Measurements from ENCODE around the gene RPS4Y1.
"Not testable (repeated sequence)": the region's sequence is repeated elsewhere in the genome, so short reads cannot be mapped to it uniquely, and the experiment has no call there.

The RPS4Y1 gene

DNA sequence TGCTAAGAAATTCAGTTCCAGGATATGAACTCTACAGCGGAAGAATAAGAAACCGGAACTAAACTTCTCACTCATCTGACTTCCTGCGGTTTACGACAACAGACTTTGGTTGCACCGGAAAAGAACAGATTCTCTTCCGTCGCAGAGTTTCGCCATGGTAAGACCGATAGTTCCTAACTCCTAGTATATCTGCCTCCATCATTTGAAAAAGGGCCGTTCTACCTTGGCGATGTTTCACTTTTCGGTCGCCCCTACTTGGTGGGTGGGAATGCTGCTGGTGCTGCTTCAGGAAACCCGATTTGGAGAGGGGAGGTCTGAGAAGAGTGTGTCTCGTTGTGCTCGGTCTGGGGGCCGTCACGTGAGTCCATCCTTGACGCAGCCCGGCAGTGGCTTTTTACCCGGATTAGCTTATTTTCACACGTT, at the start of gene RPS4Y1:
TSS of gene RPS4Y1 (plus strand) at position 132 of the 423 bp plus-strand sequence. CDS start at position 155, 23 bp downstream.
- DNase-seq, result no peak

DNA sequence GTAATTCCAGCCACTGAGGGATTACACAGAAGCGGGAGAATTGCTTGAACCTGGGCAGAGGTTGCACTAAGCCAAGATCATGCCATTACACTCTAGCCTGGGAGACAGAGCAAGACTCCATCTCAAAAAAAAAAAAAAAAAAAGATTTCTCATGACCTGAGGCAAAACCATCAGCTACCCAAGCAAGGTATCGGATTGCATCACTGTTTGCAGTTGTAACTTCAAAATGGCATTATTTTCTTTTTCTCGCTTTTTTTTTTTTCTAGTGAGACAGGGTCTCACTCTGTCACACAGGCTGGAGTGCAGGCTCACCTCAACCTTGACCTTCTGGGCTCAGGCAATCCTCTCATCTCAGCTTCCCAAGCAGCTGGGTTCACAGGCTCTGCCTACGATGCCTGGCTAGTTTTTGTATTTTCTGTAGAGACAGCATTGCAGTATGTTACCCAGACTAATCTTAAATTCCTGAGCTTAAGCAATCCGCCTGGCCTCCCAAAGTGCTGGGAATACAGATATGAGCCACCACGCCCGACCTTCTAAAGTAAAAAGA, 44.4 kb upstream of the RPS4Y1 start:
- DNase-seq, result no peak

DNA sequence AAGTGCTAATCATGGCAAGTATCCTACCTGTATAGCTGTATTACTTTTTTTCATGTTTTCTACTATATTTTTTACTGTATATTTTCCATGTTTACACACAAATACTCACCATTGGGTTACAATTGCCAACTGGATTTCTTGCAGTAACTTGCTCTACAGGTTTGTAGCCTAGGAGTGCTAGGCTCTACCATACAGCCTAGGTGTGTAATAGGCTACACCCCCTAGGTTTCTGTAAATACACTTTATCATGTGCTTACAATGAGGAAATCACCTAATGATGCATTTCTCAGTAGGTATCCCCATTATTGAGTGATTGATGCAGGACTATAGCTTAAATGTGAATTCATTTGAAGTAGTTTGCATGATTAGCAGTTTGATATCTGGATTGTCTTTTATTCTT, 43.4 kb upstream of the RPS4Y1 start:
- DNase-seq, result no peak

- no peak for DNase-seq
These were observed 41.2 kb upstream of the RPS4Y1 start for GRCh38 chrY:2800246-2800645.

DNA sequence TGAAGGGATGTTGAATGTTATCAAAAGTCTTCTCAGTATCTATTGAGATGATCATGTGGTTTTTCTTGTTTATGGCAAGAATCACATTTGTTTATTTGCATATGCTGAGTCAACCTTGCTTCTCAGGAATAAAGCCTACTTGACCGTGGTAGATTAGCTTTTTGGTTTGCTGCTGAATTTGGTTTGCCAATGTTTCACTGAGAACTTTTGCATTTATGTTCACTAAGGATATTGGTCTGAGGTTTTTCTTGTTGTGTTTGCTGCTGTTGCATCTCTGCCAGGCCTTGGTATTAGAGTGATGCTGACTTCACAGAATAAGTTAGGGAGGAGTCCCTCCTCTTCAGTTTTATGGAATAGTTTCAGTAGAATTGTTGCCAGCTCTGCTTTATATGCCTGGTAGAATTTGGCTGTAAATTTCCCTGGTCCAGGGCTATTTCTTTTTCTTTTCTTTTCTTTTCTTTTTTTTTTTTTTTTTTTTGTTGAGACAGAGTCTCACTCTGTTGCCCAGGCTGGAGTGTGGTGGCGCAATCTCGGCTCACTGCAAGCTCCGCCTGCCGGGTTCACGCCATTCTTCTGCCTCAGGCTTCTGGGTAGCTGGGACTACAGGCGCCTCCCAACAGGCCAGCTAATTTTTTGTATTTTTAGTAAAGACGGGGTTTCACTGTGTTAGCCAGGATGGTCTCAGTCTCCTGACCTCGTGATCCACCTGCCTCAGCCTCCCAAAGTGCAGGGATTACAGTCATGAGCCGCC, 24.1 kb upstream of the RPS4Y1 start:
- not testable (repeated sequence) for DNase-seq

DNA sequence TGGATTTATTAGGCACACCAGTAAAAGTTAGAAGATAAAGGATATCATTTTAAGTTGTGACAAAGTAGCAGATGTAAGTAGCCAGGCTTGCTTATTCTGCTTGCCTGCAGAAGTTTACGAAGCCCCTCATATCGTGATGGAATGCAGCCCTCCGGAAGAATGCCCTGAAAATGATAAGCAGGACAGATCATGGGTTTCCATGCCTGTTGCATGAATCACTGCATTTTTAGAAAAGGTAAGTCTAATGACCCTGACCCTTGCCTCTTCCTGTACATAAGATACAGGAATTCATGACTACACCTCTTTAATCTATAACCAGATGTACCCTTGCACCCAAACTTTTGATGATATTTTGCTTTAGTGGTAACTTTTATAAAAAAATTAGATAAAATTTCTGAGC, 16.9 kb upstream of the RPS4Y1 start:
- DNase-seq, result no peak

DNA sequence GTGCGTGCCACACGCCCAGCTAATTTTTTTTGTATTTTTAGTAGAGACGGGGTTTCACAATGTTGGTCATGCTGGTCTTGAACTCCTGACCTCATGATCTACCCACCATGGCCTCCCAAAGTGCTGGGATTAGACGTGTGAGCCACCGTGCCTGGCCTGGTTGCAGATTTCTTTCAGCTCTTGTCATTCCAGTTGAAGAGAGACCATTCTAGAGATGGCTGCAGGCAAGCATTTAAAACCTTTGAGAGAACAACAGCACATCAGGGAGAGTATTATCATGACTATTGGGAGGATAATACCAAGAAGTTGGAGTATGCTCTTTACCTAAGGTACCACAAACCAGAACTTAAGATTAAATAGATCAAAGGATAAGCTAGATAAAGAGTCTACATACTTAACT, 12.9 kb upstream of the RPS4Y1 start:
- DNase-seq, result no peak

- DNase-seq, result no peak
These were observed 6.2 kb upstream of the RPS4Y1 start for GRCh38 chrY:2835230-2835629.

- no peak for DNase-seq
These were observed 4.3 kb upstream of the RPS4Y1 start for GRCh38 chrY:2837078-2837477.

DNA sequence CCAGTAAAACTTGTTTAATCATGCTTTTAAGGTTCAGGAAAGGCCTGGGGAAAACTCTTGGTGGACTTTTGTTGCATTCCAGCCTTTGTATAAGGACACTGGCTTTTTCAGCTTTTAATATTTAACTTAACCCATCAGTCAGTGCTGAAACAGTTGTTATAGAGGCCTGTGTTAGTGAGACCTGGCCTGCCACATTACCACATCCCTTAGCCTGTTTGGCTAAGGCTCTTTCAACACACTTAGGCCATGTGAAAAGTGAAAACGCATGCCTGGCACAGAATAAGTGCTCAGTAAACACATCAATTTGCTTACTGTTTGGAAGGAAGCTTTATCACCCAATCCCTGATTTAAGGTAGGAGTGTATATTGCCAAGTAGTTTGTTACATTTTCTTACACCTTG, 3.5 kb upstream of the RPS4Y1 start:
- DNase-seq, result no peak

DNA sequence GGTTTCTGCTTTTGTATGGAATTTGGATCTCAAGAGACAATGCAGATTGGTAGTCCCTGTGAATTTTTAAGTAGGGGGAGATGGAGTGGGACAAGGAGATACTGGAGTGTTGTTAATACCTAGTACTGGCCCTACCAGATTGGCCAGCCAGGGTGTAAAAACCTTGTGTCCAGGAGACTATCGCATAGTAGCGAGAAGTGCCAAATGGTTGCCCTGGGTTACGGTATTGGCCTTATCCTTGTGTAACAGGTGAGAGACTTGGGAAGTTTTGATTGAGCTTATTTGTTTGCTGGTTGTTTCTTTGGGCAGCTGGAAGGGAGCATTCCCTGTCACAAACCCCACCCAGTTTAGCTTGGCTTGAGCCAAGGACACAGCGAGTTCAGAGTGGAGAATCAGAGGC, 5.4 kb downstream of the RPS4Y1 start:
- no peak for DNase-seq

DNA sequence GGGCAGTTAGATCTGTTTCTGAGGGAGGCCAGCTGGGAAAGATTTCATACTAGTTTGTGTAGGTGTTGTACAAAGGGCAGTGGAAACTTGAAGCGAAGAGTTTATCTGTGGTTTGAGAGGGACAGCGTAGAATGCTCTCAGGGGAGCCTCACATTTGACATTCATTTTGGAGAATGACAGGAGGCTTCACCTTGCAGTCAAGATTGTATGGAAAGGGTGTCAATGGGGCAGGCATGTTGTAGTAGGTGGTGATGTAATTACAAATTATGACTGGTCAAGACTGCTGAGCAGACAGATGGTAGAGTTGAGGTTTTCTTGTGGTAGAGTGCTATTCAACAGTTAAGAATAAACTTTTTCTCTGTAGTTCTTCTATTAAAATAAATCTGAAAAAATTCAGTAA, 7.0 kb downstream of the RPS4Y1 start:
- no peak for DNase-seq

- DNase-seq, result no peak
These were observed 8.0 kb downstream of the RPS4Y1 start for GRCh38 chrY:2849368-2849767.

- no peak for DNase-seq
These were observed 12.9 kb downstream of the RPS4Y1 start for GRCh38 chrY:2854145-2854774.

DNA sequence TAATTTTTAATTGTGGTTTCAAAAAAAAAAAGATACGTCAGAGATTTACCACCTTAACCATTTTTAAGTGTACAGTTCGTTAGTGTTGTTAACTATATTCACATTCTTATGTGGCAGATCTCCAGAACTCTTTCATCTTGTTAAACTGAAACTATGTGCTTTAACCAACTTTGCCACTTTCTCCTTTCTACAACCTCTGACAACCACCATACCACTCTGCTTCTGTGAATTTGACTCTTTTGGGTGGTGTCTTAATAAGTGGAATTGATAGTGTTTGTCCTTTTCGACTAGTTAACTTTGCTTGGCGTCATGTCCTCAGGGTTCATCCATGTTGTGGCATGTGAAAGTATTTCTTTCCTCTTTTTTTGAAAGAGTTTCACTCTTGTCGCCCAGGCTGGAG, 15.7 kb downstream of the RPS4Y1 start:
- no peak for DNase-seq

DNA sequence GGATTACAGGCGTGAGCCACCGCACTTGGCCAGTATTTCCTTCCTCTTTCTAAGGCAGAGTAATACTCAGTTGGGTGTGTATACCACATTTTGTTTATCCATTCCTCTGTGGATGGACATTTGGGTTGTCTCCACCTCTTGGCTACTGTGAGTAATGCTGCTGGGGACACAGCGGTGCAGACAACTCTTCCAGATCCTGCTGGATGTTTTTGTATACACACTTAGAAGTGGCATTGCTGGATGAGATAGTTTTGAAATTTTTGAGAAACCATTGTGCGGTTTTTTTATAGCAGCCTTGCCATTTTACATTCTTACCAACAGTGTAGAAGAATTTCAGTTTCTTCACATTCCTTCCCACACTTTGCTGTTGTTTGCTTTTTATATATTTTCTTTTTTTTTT, 16.3 kb downstream of the RPS4Y1 start:
- no peak for DNase-seq

DNA sequence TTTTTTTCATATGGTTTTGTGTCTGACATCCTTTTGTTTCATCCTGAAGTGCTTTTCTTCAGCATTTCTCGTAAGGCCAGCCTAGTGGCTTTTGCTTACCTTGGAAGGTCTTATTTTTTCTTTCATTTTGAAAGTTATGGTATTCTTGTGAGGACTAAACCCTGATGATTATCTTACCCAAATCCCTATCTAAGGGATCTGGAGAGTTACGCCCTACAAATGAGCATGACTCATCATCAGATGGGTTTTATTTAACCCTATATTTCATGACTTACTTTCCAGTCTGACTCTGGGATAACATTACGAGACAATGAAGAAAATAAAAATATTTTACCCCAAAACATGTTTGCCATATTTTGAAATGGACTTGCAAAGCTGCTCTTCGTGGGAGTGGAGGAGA, 18.4 kb downstream of the RPS4Y1 start:
- DNase-seq, result no peak

- no peak for DNase-seq
These were observed 19.1 kb downstream of the RPS4Y1 start for GRCh38 chrY:2860511-2860910.

- DNase-seq, result no peak
These were observed 25.2 kb downstream of the RPS4Y1 start for GRCh38 chrY:2866581-2866980.

- DNase-seq, result no peak
These were observed 26.1 kb downstream of the RPS4Y1 start for GRCh38 chrY:2867469-2867868.

DNA sequence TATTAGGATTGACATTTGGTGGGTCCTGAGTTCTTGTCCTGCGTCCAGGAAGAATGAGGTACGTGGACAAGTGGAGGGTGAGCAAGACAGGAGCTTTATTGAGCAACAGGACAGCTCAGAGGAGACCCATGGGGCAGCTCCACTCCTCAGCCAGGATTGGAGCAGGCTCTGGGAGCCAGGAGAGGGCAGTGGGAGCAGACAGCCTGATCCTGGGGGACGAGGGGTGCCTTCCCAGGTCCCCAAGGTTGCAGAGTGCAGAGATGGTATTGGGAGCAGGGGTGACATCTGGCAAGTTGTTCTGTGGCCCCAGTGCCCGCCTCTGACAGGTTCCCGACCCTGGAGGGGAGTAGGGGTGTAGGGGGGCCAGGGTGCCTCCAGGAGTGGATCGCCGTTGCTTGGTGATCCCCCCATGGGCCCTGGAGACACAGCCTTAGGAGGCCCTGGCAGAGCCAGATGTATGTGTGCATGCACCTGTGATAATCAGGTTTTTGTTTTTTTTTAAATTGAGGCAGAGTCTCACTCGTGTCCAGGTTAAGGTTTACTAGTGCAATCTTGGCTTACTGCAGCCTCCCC, 26.7 kb downstream of the RPS4Y1 start:
- no peak for DNase-seq

DNA sequence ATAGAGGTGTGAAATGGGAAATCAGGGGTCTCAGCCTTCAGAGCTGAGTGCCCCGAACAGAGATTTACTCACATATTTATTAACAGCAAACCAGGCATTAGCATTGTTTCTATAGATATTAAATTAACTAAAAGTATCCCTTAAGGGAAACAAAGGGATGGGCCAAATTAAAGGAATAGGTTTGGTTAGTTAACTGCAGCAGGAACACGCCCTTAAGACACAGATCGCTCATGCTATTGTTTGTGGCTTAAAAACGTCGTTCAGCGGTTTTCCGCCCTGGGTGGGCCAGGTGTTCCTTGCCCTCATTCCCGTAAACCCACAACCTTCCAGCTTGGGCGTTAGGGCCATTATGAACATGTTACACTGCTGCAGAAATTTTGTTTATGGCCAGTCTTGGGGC, 30.8 kb downstream of the RPS4Y1 start:
- DNase-seq, result not testable (repeated sequence)

GRCh38 chrY:2874211-2874610, 32.8 kb downstream of the RPS4Y1 start:
- DNase-seq, result no peak

GRCh38 chrY:2883561-2883960, 42.2 kb downstream of the RPS4Y1 start:
- no peak for DNase-seq
